ENCODE measurements around the gene ELFN1.

ELFN1 gene

DNA sequence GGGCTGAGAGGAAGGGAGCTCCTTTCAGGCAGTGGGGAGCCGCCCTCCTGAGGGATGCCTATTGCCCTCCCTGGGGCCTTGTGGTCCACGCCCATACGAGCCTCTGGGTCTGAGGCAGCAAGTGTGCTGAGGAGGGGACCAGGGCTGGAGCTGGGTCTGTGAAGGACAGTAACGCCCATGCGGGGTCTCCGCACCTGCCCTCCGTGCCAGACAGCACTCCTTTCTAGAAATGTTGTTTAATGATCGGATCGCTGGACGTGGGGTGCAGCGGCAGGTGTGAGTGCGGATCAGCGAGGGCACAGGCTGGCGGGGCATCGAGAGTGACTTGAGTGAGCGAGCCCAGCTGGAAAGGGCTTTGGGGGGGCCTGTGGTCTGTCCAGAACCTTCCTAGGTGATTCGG lies 70.1 kb downstream of the ELFN1 start:
- H3K4me1 ChIP-seq (ENCODE audit: insufficient read depth, low read length), result no peaks in the 10 kb centered on the region
- no peaks in the 10 kb centered on the region for H3K9me3 ChIP-seq (ENCODE audit: control insufficient read depth, insufficient read depth, low read length)
- no peak overlapping the region for H3K9ac ChIP-seq (ENCODE audit: low read depth, low read length)
- no peaks in the 10 kb centered on the region for H3K36me3 ChIP-seq (ENCODE audit: insufficient read depth, low read length)

DNA sequence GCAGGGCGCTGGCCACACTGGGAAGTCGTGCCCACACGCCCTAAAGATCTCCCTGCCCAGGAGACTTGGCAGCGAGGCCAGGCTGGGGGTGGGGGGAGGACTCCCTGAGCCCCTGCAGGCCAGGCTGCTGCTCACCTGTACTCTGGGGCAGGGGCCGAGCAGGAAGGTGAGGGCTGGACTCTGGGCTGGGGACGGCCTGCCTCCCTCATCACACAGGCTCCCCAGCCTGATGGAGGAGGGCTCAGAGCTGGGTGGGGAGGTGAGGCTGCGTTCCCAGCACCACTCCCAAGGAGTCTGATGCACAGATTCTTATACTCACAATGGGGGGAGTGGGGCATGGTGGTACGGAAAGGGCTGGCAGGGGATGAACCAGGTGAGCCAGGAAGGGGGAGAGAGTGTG lies 71.2 kb downstream of the ELFN1 start:
- no peak overlapping the region for H3K9ac ChIP-seq (ENCODE audit: low read depth, low read length)
- no peaks in the 10 kb centered on the region for H3K4me1 ChIP-seq (ENCODE audit: insufficient read depth, low read length)
- no peaks in the 10 kb centered on the region for H3K36me3 ChIP-seq (ENCODE audit: insufficient read depth, low read length)
- no peaks in the 10 kb centered on the region for H3K9me3 ChIP-seq (ENCODE audit: control insufficient read depth, insufficient read depth, low read length)

DNA sequence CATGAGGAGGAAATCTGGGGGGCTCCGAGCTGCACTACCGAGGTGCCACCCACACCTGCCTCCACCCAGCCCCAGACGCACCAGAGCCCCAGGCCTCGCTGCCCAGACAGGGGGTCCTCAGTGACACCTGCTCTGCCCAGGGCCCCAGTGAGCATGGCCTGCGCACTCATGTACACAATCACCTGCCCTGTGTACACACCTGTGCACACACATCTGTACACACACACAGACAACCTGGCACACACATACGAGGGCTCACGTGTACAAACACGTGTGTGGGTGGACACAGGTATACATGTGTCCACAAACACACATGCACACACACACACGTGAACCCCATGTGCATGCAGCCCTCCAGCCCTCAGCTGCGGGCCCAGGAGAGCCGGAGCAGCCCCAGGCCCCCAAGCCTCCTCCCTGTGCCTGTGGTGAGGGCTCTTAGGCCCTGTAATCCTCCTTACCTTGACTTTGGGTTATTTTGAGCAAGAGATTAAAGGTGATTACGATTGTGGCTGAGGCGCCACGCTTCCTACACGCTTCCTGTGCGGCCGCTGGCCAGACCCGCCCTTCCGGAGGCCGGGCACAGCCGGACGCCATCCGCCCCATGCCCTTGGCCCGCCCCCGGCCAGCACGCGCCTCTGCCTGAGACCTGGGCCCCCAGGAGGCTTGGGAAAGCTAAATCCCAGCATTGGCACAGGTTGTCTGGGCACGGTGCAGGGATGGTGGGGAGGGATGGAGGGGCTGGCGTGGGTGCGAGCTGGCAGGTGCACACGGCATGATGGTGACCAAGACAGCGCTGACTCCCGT lies 71.9 kb downstream of the ELFN1 start:
- no peak overlapping the region for H3K9ac ChIP-seq (ENCODE audit: low read depth, low read length)
- no peaks in the 10 kb centered on the region for H3K4me1 ChIP-seq (ENCODE audit: insufficient read depth, low read length)
- H3K9me3 ChIP-seq (ENCODE audit: control insufficient read depth, insufficient read depth, low read length), result no peaks in the 10 kb centered on the region
- no peaks in the 10 kb centered on the region for H3K36me3 ChIP-seq (ENCODE audit: insufficient read depth, low read length)

DNA sequence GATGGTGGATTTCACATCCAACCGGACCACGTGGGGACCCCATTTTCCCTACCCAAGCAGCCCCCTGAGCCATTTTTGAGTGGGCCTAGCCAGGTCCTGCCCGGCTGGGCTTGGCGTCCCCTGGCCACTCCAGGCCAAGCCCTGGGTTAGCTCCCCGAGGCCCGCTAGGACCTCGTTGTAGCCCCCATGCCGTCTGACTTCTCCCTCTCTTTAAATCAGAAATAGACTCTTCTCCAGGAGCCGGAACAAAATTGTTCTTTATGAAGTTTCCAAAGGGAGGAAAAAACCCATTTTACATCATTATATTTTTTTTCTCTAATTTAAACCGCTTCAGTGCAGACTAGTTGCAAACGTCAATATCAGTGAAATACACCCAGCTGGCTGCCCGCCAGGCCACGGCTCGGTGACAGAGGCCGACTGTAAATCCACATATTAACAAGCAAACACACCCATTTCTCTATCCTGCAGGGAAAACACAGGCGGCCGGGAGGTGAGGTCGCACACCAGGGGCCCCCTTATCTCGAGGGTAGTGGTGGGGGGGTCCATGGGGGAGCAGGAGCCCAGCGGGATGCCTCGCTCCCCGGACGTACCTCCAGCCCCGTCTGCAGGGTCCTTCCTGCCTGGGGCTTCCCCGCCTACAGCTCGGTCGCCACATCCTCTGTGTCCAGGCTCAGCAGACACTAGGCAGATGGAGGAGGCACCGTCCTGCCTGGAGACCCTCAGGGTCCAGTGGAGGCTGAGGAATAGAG lies 72.7 kb downstream of the ELFN1 start:
- Histone ChIP-seq H3K36me3 (ENCODE audit: insufficient read depth, low read length) (no peaks in the 10 kb centered on the region), H3K9ac (ENCODE audit: low read depth, low read length) (no peak overlapping the region), H3K9me3 (ENCODE audit: control insufficient read depth, insufficient read depth, low read length) (no peaks in the 10 kb centered on the region), H3K4me1 (ENCODE audit: insufficient read depth, low read length) (no peaks in the 10 kb centered on the region)

DNA sequence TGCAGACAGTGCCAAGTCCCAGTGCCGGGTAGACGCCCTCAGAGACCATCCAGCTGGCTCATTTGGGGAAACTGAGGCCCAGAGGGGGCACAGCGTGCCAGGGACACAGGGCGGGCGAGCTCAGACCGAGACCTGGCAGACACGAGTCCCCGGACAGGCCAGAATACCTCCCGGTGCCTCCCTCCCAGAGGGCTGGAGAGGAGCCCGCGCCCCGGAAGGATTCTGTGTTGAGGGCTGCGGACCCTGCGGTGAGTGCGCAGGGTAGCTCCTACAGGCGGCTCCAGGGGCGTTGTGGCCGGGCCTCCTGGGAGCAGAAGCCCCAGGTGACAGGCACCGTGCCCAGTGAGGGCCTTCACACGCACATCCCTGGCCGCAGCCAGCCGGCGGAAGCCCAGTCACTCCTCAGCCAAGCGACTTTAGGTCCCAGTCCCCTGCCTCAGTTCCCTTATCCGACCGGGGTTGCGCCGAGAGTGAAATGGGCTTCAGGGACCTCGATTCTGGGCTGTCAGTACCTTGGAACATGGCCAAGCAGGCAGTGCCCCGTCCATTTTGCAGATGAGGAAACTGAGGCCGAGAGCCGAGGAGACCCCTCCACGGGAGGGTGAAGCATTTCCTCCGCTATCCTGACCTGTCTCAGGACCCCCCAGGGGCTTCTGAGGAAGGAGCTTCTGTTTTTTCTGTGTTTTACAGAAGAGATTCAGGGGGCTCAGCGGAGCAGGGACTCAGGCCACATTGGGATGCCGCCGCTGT lies 73.6 kb downstream of the ELFN1 start:
- Histone ChIP-seq H3K4me1 (ENCODE audit: insufficient read depth, low read length) (peaks cover 3% of the 10 kb centered on the region; the same call in 1 of the 2 replicates), H3K9ac (ENCODE audit: low read depth, low read length) (no peak overlapping the region), H3K9me3 (ENCODE audit: control insufficient read depth, insufficient read depth, low read length) (no peaks in the 10 kb centered on the region), H3K36me3 (ENCODE audit: insufficient read depth, low read length) (no peaks in the 10 kb centered on the region)

DNA sequence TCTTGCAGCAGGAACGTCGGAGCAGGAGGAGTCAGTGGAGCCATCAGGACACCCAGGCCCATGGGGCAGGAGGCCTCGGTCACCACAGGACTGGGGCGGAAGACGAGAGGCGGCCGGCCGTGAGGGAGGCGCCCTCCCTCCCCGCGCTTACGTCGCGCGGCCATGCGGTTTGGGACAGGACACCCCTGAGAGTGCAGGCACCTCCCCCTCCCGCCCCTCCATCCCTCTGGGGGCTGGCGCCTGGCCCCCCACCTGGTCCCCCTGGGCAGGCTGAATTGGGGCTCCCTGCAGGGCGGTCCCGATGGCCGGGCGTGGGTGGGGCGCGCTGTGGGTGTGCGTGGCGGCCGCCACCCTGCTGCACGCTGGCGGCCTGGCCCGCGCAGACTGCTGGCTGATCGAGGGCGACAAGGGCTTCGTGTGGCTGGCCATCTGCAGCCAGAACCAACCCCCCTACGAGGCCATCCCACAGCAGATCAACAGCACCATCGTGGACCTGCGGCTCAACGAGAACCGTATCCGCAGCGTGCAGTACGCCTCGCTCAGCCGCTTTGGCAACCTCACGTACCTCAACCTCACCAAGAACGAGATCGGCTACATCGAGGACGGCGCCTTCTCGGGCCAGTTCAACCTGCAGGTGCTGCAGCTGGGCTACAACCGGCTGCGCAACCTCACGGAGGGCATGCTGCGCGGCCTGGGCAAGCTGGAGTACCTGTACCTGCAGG lies 74.4 kb downstream of the ELFN1 start:
- Histone ChIP-seq H3K36me3 (ENCODE audit: insufficient read depth, low read length) (no peaks in the 10 kb centered on the region), H3K9ac (ENCODE audit: low read depth, low read length) (no peak overlapping the region), H3K9me3 (ENCODE audit: control insufficient read depth, insufficient read depth, low read length) (no peaks in the 10 kb centered on the region), H3K4me1 (ENCODE audit: insufficient read depth, low read length) (peaks cover 5% of the 10 kb centered on the region; the same call in 1 of the 2 replicates)

DNA sequence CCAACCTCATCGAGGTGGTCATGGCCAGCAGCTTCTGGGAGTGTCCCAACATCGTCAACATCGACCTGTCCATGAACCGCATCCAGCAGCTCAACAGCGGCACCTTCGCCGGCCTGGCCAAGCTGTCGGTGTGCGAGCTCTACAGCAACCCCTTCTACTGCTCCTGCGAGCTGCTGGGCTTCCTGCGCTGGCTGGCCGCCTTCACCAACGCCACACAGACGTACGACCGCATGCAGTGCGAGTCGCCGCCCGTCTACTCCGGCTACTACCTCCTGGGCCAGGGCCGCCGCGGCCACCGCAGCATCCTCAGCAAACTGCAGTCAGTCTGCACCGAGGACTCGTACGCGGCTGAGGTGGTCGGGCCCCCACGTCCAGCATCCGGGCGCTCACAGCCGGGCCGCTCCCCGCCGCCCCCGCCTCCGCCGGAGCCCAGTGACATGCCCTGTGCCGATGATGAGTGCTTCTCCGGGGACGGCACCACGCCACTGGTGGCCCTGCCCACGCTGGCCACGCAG lies 75.0 kb downstream of the ELFN1 start:
- H3K9me3 ChIP-seq (ENCODE audit: control insufficient read depth, insufficient read depth, low read length), result no peaks in the 10 kb centered on the region
- no peak overlapping the region for H3K9ac ChIP-seq (ENCODE audit: low read depth, low read length)
- H3K4me1 ChIP-seq (ENCODE audit: insufficient read depth, low read length), result peaks cover 5% of the 10 kb centered on the region; the same call in 1 of the 2 replicates
- no peaks in the 10 kb centered on the region for H3K36me3 ChIP-seq (ENCODE audit: insufficient read depth, low read length)

DNA sequence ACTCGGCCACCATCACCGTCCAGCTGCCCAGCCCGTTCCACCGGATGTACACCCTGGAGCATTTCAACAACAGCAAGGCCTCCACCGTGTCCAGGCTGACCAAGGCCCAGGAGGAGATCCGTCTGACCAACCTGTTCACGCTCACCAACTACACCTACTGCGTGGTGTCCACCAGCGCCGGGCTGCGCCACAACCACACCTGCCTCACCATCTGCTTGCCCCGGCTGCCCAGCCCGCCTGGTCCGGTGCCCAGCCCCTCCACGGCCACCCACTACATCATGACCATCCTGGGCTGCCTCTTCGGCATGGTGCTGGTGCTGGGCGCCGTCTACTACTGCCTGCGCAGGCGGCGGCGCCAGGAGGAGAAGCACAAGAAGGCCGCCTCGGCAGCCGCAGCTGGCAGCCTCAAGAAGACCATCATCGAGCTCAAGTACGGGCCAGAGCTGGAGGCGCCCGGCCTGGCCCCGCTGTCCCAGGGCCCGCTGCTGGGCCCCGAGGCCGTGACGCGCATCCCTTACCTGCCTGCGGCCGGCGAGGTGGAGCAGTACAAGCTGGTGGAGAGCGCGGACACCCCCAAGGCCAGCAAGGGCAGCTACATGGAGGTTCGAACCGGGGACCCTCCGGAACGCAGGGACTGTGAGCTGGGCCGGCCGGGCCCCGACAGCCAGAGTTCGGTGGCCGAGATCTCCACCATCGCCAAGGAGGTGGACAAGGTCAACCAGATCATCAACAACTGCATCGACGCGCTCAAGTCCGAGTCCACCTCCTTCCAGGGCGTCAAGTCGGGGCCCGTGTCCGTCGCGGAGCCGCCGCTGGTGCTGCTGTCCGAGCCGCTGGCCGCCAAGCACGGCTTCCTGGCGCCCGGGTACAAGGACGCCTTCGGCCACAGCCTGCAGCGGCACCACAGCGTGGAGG lies 75.8 kb downstream of the ELFN1 start:
- Histone ChIP-seq H3K9me3 (ENCODE audit: control insufficient read depth, insufficient read depth, low read length) (no peaks in the 10 kb centered on the region), H3K36me3 (ENCODE audit: insufficient read depth, low read length) (no peaks in the 10 kb centered on the region), H3K9ac (ENCODE audit: low read depth, low read length) (no peak overlapping the region), H3K4me1 (ENCODE audit: insufficient read depth, low read length) (peaks cover 5% of the 10 kb centered on the region; the same call in 1 of the 2 replicates)

DNA sequence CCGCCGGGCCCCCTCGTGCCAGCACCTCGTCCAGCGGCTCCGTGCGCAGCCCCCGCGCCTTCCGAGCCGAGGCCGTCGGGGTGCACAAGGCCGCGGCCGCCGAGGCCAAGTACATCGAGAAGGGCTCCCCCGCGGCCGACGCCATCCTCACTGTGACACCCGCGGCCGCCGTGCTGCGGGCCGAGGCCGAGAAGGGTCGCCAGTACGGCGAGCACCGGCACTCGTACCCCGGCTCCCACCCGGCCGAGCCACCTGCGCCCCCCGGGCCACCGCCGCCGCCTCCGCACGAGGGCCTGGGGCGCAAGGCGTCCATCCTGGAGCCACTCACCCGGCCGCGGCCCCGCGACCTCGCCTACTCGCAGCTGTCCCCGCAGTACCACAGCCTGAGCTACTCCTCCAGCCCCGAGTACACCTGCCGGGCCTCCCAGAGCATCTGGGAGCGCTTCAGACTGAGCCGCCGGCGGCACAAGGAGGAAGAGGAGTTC lies 76.5 kb downstream of the ELFN1 start:
- Histone ChIP-seq H3K4me1 (ENCODE audit: insufficient read depth, low read length) (peaks cover 5% of the 10 kb centered on the region; the same call in 1 of the 2 replicates), H3K9me3 (ENCODE audit: control insufficient read depth, insufficient read depth, low read length) (no peaks in the 10 kb centered on the region), H3K36me3 (ENCODE audit: insufficient read depth, low read length) (no peaks in the 10 kb centered on the region), H3K9ac (ENCODE audit: low read depth, low read length) (no peak overlapping the region)

DNA sequence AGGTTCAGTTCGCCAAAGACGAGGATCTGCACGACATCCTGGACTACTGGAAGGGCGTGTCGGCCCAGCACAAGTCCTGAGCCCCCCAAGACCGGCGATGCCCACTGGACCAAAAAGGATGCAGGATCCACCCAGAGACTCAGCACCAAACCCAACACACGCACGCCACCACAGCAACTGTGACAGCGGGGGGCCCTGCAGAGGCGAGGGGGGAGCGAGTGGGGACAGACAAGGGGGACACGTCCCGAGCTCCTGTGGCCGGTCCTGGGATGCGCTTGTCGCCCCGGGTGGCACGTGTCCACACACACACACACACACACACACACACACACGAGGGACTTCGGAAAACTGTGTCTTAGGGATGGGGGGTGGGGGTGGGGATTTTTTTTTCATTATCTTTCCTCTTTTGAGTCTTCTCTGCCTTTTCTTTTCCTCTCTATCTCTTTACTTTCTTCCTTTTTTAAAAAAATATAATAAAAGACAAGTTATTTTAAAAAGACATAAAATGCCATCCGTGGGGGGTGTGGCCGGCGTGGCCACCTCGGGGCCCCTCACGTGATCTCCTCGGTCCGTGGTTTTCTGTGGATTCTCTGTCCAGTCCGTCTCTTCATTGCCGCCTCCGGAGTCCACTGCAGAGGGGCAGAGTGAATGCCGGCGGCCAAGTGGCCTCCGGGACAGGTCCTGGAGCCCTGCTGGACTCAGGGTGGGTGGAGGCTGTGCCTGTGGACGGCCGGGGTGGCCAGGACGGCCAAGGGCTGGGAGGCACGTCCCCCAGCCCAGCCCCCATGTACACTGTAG lies 77.1 kb downstream of the ELFN1 start:
- Histone ChIP-seq H3K9ac (ENCODE audit: low read depth, low read length) (no peak overlapping the region), H3K36me3 (ENCODE audit: insufficient read depth, low read length) (no peaks in the 10 kb centered on the region), H3K4me1 (ENCODE audit: insufficient read depth, low read length) (peaks cover 5% of the 10 kb centered on the region; the same call in 1 of the 2 replicates), H3K9me3 (ENCODE audit: control insufficient read depth, insufficient read depth, low read length) (no peaks in the 10 kb centered on the region)

DNA sequence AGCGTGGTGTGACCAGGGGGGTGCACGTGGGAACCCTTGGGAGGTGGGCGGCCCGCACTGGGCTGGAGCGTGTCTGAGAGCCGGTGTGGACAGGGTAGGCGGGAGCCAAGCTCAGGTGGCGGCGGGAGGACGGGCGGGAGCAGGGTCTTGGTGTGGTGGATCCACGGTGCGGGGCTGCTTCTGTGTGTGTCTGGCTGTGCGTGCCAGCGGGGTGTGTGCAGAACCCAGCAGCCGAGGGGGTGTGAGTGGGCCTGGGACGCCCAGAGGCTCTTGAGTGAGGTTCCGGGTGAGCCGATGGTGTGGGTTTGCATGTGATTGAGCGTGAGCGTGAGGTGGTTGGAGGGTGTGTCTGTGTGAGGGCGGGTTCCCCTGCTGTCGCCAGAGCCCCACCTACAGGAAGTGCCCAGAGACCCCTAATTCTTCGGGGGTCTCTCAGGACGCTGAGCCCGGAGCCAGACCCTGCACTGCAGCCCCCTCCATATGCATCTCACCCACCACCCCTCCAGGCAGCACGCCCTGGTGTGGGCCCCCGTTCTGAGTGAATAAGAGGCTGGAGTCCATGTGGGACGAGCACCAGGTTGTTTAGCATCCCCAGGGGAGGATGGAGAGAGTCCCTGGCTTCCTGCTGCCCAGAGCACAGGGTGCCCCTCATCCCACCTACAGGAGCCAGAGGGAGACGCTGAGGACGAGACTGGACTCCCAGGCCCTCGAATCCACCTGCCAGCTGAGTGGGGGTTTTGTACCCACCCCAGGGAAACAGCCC lies 78.2 kb downstream of the ELFN1 start:
- H3K4me1 ChIP-seq (ENCODE audit: insufficient read depth, low read length), result peaks cover 5% of the 10 kb centered on the region; the same call in 1 of the 2 replicates
- H3K9me3 ChIP-seq (ENCODE audit: control insufficient read depth, insufficient read depth, low read length), result no peaks in the 10 kb centered on the region
- no peak overlapping the region for H3K9ac ChIP-seq (ENCODE audit: low read depth, low read length)
- H3K36me3 ChIP-seq (ENCODE audit: insufficient read depth, low read length), result no peaks in the 10 kb centered on the region

DNA sequence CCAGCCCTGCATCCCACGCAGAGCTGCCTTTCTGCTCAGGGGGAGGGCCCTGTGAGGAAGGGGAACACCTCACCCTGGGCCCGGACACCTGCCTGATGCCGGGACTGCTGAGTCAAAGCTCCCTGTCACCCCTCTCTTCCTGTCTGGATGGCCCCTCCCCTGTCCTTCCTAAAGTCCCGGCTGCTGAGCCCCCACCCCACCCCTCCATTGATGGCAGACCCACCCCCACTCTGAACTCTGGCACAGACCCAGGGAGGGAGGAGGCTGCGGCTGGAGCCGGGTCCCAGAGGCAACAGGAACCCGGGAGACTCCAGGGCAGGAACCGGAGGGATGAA lies 78.7 kb downstream of the ELFN1 start:
- Histone ChIP-seq H3K9ac (ENCODE audit: low read depth, low read length) (no peak overlapping the region), H3K9me3 (ENCODE audit: control insufficient read depth, insufficient read depth, low read length) (no peaks in the 10 kb centered on the region), H3K4me1 (ENCODE audit: insufficient read depth, low read length) (peaks cover 5% of the 10 kb centered on the region; the same call in 1 of the 2 replicates), H3K36me3 (ENCODE audit: insufficient read depth, low read length) (no peaks in the 10 kb centered on the region)
